CD4-positive, alpha-beta memory T cell (primary cell): ENCODE results near the gene PPM1H. TPM values are rescaled to one million over a fixed set of nuclear protein-coding genes. Genes with fewer than 3 reads are reported as not detected.

Experiments
- CTCF ChIA-PET: fragments of 350-600 bp; sonication (Branson Sonifier 250); formaldehyde crosslinking; loops from one replicate; lab custom pipeline; 2021; ENCODE audit warnings: inconsistent platforms; ENCODE audit not compliant: partially characterized antibody; lab: Charles Lee
- POLR2A ChIA-PET: fragments of 350-600 bp; sonication (Branson Sonifier 250); formaldehyde crosslinking; loops from one replicate; lab custom pipeline; 2021; ENCODE audit not compliant: partially characterized antibody; lab: Charles Lee
- DNase-seq, 5 donors: peaks; one replicate each; pipeline versions ENCODE4 v3.0.0 to v3.0.0-alpha.2; 2020 to 2022; ENCODE audit warnings: mixed read lengths in 1 of 5
- H3K27ac ChIP-seq: one replicate; pipeline ENCODE4 v1.7.0; 2013; ENCODE audit warnings: low read depth, low read length
- H3K27me3 ChIP-seq: 2 replicates; pipeline ENCODE4 v1.7.0; 2013; ENCODE audit warnings: mild to moderate bottlenecking, low read length, moderate library complexity; ENCODE audit not compliant: insufficient read depth
- H3K36me3 ChIP-seq: 2 replicates; pipeline ENCODE4 v1.7.0; 2013; ENCODE audit warnings: mild to moderate bottlenecking, low read length, moderate library complexity; ENCODE audit not compliant: insufficient read depth
- H3K4me1 ChIP-seq: 2 replicates; pipeline ENCODE4 v1.7.0; 2013; ENCODE audit warnings: mild to moderate bottlenecking, low read length, moderate library complexity; ENCODE audit not compliant: insufficient read depth
- H3K4me3 ChIP-seq, 2 donors: one replicate each; pipeline ENCODE4 v1.7.0; 2013; ENCODE audit warnings: low read length in 2 of 2, mild to moderate bottlenecking in 1 of 2
- H3K9me3 ChIP-seq, 2 donors: one replicate each; pipeline ENCODE4 v1.7.0; 2013; ENCODE audit warnings: low read length in 2 of 2, control low read depth in 1 of 2; ENCODE audit not compliant: control insufficient read depth in 1 of 2
- H3K27ac Mint-ChIP-seq, 7 donors: one replicate each; pipeline ENCODE4 v1.8.0; 2020 to 2021; ENCODE audit warnings: mixed read lengths in 7 of 7, mild to moderate bottlenecking in 6 of 7, inconsistent platforms in 3 of 7, moderate library complexity in 3 of 7
- H3K27me3 Mint-ChIP-seq, 2 donors: one replicate each; pipeline ENCODE4 v1.8.0; 2020 to 2021; ENCODE audit warnings: mixed read lengths in 2 of 2
- H3K36me3 Mint-ChIP-seq, 2 donors: one replicate each; pipeline ENCODE4 v1.8.0; 2020 to 2021; ENCODE audit warnings: mixed read lengths in 2 of 2, inconsistent platforms in 1 of 2, mild to moderate bottlenecking in 1 of 2
- H3K4me1 Mint-ChIP-seq, 4 donors: one replicate each; pipeline ENCODE4 v1.8.0; 2020 to 2021; ENCODE audit warnings: mixed read lengths in 4 of 4, mild to moderate bottlenecking in 1 of 4
- H3K4me3 Mint-ChIP-seq, 8 donors: one replicate each; pipeline ENCODE4 v1.8.0; 2020 to 2021; ENCODE audit warnings: mixed read lengths in 8 of 8, mild to moderate bottlenecking in 7 of 8, moderate library complexity in 6 of 8, inconsistent platforms in 3 of 8
- H3K9me3 Mint-ChIP-seq, 8 donors: one replicate each; pipeline ENCODE4 v1.8.0; 2020 to 2021; ENCODE audit warnings: mixed read lengths in 8 of 8, mild to moderate bottlenecking in 5 of 8, inconsistent platforms in 3 of 8, moderate library complexity in 1 of 8
- intact Hi-C: fragments of 100-400 bp; cut with micrococcal nuclease; formaldehyde crosslinking; loops from one replicate; pipeline ENCODE4 v1.15.1; 2023
- polyA plus RNA-seq, 2 donors: library from polyadenylated mRNA; unstranded; fragments of 300-500 nt; fragmentation: Illumina TruSeq; gene quantifications; one replicate each; pipeline ENCODE4 v1.2.3, GENCODE V29; 2021
- total RNA-seq, 2 experiments: library from RNA; stranded (reverse); gene quantifications; one replicate each; pipeline ENCODE4 v1.2.3, GENCODE V29; 2021

The PPM1H gene
- total and polyA plus RNA-seq, 4 experiments from 2014 or later = 0.06 to 0.14 TPM; not detected in 2

DNA sequence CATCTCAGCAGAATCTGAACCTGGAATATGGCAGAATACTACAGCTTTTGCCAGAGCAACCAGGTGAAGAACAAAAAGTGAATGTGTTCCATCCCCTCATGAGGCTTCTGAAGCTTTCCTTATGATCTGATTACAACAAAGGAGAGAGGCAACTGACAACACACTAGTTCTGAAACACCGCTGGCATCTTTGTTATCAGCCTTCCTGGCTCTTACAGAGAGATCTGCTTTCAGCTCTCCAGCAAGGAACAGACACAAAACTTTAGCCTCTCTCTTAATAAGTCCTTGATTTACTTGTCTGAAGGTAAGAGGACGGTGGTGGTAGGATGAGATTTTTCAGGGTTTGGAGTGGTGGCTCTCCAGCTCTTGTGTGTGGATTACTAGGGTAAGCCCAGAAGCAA lies 227.0 kb downstream of the PPM1H start:
- Mint-ChIP-seq H3K4me1 (no peaks in the 10 kb centered on the region), H3K27ac (no peak overlapping the region), H3K9me3 (no peaks in the 10 kb centered on the region), H3K27me3 (peaks cover 0 to 1% of the 10 kb centered on the region in 2 donors), H3K4me3 (no peak overlapping the region), H3K36me3 (no peaks in the 10 kb centered on the region)
- H3K36me3 ChIP-seq = no peaks in the 10 kb centered on the region
- no peaks in the 10 kb centered on the region for H3K4me1 ChIP-seq
- DNase-seq = no peak
- H3K9me3 ChIP-seq = no peaks in the 10 kb centered on the region
- ChIA-PET CTCF (interaction anchor here (0.7 to 1.4 kb wide), 2 partner anchors 9 to 68 kb away, joined by 3 to 4 read pairs; no protein-coding TSS in a partner anchor), POLR2A (no interaction called here)
- H3K4me3 ChIP-seq = no peak overlapping the region
- no peak overlapping the region for H3K27ac ChIP-seq
- intact Hi-C loops = no loop called here
- H3K27me3 ChIP-seq = no peaks in the 10 kb centered on the region

DNA sequence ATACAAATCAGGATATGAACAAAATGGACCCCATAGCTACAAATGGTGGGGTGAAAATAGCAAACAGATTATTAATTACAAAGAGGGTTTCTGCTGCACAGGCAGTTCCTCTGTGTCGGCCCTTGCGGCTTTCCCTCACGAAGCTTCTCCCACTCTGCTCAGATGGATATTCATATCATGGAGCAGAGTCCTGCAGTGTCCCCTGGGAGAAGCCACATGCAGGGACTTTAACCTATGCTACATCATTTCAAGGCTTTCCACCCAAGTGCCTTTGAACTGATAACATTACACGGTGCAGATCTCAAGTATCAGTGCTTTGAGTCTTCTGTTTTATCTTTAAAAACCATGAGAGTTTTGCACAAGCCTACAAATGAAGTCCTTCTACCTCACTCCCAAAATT lies 229.1 kb downstream of the PPM1H start:
- H3K27me3 Mint-ChIP-seq = peaks cover 0 to 1% of the 10 kb centered on the region in 2 donors
- no peaks in the 10 kb centered on the region for H3K9me3 Mint-ChIP-seq
- ChIA-PET CTCF (interaction anchor here (1.8 kb wide), 2 partner anchors 10 to 89 kb away, joined by 5 to 6 read pairs; no protein-coding TSS in a partner anchor), POLR2A (no interaction called here)
- H3K4me3 Mint-ChIP-seq = no peak overlapping the region
- Histone ChIP-seq H3K4me3 (no peak overlapping the region), H3K4me1 (no peaks in the 10 kb centered on the region), H3K36me3 (no peaks in the 10 kb centered on the region), H3K27me3 (no peaks in the 10 kb centered on the region), H3K9me3 (no peaks in the 10 kb centered on the region), H3K27ac (no peak overlapping the region)
- H3K4me1 Mint-ChIP-seq = no peaks in the 10 kb centered on the region
- DNase-seq = no peak
- no peaks in the 10 kb centered on the region for H3K36me3 Mint-ChIP-seq
- H3K27ac Mint-ChIP-seq = no peak overlapping the region
- intact Hi-C loops = no loop called here

DNA sequence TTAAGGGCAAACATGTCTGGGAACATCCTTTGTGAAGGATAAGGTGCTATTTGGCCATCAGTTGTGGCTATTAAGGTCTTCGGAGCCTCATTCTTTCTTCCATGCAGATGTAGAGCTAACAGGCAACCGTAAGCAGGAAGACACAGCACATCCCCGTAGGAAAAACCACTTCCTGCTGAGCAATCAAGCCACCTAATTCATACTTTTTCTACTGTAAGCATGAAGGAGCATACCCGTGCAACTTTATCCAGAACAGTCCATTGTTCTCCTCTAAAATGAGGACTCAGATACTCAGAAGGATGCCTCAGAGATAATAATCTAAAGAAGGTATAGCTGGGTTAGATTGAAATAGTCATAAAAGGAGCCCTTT lies 232.0 kb downstream of the PPM1H start:
- Mint-ChIP-seq H3K27me3 (no peaks in the 10 kb centered on the region), H3K4me1 (no peaks in the 10 kb centered on the region), H3K36me3 (no peaks in the 10 kb centered on the region), H3K27ac (no peak overlapping the region), H3K4me3 (no peak overlapping the region), H3K9me3 (no peaks in the 10 kb centered on the region)
- no peaks in the 10 kb centered on the region for H3K9me3 ChIP-seq
- H3K4me3 ChIP-seq = no peak overlapping the region
- POLR2A ChIA-PET = no interaction called here
- H3K4me1 ChIP-seq = no peaks in the 10 kb centered on the region
- intact Hi-C loops = no loop called here
- no peaks in the 10 kb centered on the region for H3K36me3 ChIP-seq
- no peaks in the 10 kb centered on the region for H3K27me3 ChIP-seq
- DNase-seq = no peak
- no peak overlapping the region for H3K27ac ChIP-seq
- CTCF ChIA-PET = interaction anchor here (0.7 to 0.8 kb wide), 2 partner anchors 122 to 190 kb away, joined by 3 read pairs; no protein-coding TSS in a partner anchor

DNA sequence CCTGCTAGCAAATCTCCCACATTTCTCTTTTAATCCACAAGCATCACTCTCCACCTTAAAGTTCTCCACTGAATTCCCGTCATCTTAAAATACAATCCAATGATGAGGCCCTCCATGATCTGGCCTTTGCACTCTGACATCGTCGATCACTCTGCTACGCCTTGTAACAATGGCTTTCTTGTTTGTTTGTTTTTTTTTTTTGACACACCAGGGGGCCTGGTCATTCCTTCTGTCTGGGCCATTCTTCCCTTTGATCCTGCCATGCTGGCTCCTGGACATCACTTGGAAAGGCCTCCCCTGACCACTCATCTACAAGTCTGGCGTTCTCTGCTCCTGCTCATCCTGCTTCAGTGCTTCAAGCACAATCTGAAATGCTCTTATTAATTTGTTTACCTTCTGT lies 233.5 kb downstream of the PPM1H start:
- Mint-ChIP-seq H3K27me3 (no peaks in the 10 kb centered on the region), H3K9me3 (no peaks in the 10 kb centered on the region), H3K4me3 (no peak overlapping the region), H3K27ac (no peak overlapping the region), H3K4me1 (no peaks in the 10 kb centered on the region), H3K36me3 (no peaks in the 10 kb centered on the region)
- POLR2A ChIA-PET = no interaction called here
- CTCF ChIA-PET = interaction anchor here (0.8 kb wide), 1 partner anchor 9 kb away, joined by 3 read pairs; no protein-coding TSS in a partner anchor
- Histone ChIP-seq H3K27me3 (no peaks in the 10 kb centered on the region), H3K4me3 (no peak overlapping the region), H3K4me1 (no peaks in the 10 kb centered on the region), H3K9me3 (no peaks in the 10 kb centered on the region), H3K27ac (no peak overlapping the region), H3K36me3 (no peaks in the 10 kb centered on the region)
- DNase-seq = no peak
- intact Hi-C loops = no loop called here

DNA sequence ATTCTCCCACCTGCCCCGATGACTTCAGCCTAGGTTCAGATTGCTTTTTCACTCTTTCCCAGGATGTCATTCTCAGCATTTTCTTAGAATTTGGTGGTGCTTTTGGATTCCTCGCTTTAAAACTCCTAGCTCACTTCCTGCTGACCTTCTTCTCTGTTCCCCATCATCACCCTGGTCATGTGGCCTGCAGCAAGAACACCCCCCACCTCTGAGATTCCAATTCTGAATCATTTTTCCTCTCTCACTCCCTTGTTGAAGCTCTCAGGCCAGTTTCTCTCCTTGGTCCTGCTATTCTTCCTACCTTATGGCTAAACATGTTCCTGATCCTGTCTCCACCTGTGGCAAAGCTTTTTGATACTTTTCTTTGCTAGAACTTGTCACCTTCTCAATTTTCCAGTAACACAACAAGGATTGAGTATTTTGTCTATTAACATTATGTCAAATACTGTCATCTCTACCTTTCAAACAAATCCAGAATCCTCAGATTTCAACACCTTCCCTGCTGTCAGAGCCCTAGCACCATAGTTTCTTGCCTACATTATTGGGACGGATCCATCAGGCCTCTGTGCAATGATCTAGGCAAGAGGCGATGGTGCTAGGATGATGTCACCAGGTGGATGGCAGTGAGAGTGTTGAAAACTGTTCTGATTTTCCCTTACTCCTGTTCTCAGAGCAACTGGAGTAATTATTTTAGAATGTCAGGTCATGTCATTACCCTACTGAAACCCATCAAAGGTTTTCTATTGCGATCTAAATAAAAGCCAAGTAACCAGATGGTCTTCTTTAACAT lies 234.7 kb downstream of the PPM1H start:
- Mint-ChIP-seq H3K27me3 (no peaks in the 10 kb centered on the region), H3K9me3 (no peaks in the 10 kb centered on the region), H3K27ac (no peak overlapping the region), H3K4me1 (no peaks in the 10 kb centered on the region), H3K36me3 (no peaks in the 10 kb centered on the region), H3K4me3 (no peak overlapping the region)
- intact Hi-C loops = no loop called here
- Histone ChIP-seq H3K4me3 (no peak overlapping the region), H3K9me3 (no peaks in the 10 kb centered on the region), H3K4me1 (no peaks in the 10 kb centered on the region), H3K27ac (no peak overlapping the region), H3K36me3 (no peaks in the 10 kb centered on the region), H3K27me3 (no peaks in the 10 kb centered on the region)
- CTCF ChIA-PET = no interaction called here
- no peak for DNase-seq
- POLR2A ChIA-PET = interaction anchor here (0.7 kb wide), 1 partner anchor 9 kb away, joined by 3 read pairs; no protein-coding TSS in a partner anchor

DNA sequence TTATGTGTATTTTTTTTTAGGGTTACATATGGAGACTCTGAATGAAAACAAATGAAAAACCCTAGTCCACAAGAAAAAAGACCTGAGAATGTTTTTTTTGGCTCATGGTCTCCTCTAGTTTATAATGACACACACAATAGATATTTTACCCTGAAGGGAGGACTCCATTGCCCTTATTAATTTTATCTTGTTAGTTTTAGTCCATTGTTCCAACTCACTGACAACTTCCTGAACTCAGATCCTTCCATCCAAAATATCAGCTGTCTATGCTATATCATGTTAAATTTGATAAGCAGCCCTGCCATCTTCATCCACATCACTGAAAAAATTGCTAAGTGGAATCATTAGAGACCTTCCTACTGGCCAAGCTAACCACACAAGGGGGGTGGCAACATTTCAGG lies 236.2 kb downstream of the PPM1H start:
- Histone ChIP-seq H3K9me3 (no peaks in the 10 kb centered on the region), H3K36me3 (no peaks in the 10 kb centered on the region), H3K4me1 (no peaks in the 10 kb centered on the region), H3K27ac (no peak overlapping the region), H3K27me3 (no peaks in the 10 kb centered on the region), H3K4me3 (no peak overlapping the region)
- no peak for DNase-seq
- Mint-ChIP-seq H3K27me3 (no peaks in the 10 kb centered on the region), H3K4me1 (no peaks in the 10 kb centered on the region), H3K36me3 (no peaks in the 10 kb centered on the region), H3K4me3 (no peak overlapping the region), H3K9me3 (no peaks in the 10 kb centered on the region), H3K27ac (no peak overlapping the region)
- ChIA-PET CTCF (interaction anchor here (1.0 to 1.4 kb wide), 2 partner anchors 9 kb away, joined by 3 to 4 read pairs; no protein-coding TSS in a partner anchor), POLR2A (interaction anchor here (0.6 kb wide), 1 partner anchor 72 kb away, joined by 3 read pairs; no protein-coding TSS in a partner anchor)
- intact Hi-C loops = no loop called here

DNA sequence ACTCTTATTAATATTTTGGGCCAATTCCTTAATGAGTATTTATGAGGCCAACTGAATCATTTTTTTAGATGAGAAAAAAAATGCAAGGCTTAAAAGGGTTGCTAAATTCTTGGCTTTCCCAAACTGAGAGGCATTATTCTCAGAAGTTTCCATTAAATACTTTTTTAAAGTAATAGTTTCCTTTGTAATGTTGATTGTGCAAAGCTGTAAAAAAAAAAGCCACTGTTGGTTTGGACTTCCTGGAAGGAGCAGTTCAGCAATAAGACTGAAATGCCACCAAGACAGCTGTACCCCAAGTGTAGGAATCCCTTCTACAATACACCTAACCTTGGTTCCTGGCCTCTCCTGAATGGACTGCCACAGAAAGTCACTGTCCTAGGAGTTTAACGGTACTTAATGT lies 237.1 kb downstream of the PPM1H start:
- Mint-ChIP-seq H3K36me3 (no peaks in the 10 kb centered on the region), H3K27ac (no peak overlapping the region), H3K4me1 (no peaks in the 10 kb centered on the region), H3K27me3 (no peaks in the 10 kb centered on the region), H3K9me3 (no peaks in the 10 kb centered on the region), H3K4me3 (no peak overlapping the region)
- DNase-seq = no peak
- no peaks in the 10 kb centered on the region for H3K4me1 ChIP-seq
- CTCF ChIA-PET = interaction anchor here (1.0 kb wide), 1 partner anchor 9 kb away, joined by 3 read pairs; no protein-coding TSS in a partner anchor
- intact Hi-C loops = no loop called here
- H3K27ac ChIP-seq = no peak overlapping the region
- no peaks in the 10 kb centered on the region for H3K9me3 ChIP-seq
- H3K36me3 ChIP-seq = no peaks in the 10 kb centered on the region
- POLR2A ChIA-PET = no interaction called here
- no peak overlapping the region for H3K4me3 ChIP-seq
- no peaks in the 10 kb centered on the region for H3K27me3 ChIP-seq
